Loucy (cell line): ENCODE measurements around the gene RNASE8.

ENCODE experiments used
- H2AFZ ChIP-seq: fragments of 200-600 bp; sonication (generic); 2 replicates; pipeline ENCODE4 v1.6.0; 2016; ENCODE audit warnings: antibody characterized with exemption, mild to moderate bottlenecking, low read length, moderate library complexity
- H3F3A ChIP-seq: fragments of 200-600 bp; 2 replicates; pipeline ENCODE4 v1.6.0; 2016; ENCODE audit warnings: antibody characterized with exemption, low read depth, mild to moderate bottlenecking
- H3K27me3 ChIP-seq: fragments of 200-600 bp; sonication (generic); 2 replicates; pipeline ENCODE4 v1.6.1; 2014; ENCODE audit warnings: low read length, mild to moderate bottlenecking; ENCODE audit not compliant: insufficient read depth, poor library complexity, severe bottlenecking
- H3K36me3 ChIP-seq: fragments of 200-600 bp; sonication (generic); 2 replicates; pipeline ENCODE4 v1.6.1; 2016; ENCODE audit warnings: low read length; ENCODE audit not compliant: insufficient read depth
- H3K4me1 ChIP-seq: fragments of 200-600 bp; sonication (generic); 2 replicates; pipeline ENCODE4 v1.5.1; 2014; ENCODE audit warnings: low read length, mild to moderate bottlenecking; ENCODE audit not compliant: insufficient read depth, poor library complexity, severe bottlenecking
- H3K4me2 ChIP-seq: fragments of 200-600 bp; sonication (generic); 2 replicates; pipeline ENCODE4 v1.6.0; 2014; ENCODE audit warnings: antibody characterized with exemption, low read length, low read depth, mild to moderate bottlenecking; ENCODE audit not compliant: poor library complexity, severe bottlenecking
- H3K4me3 ChIP-seq: fragments of 200-600 bp; sonication (generic); 2 replicates; pipeline ENCODE4 v1.5.1; 2014; ENCODE audit warnings: low read length, mild to moderate bottlenecking, mixed read lengths; ENCODE audit not compliant: poor library complexity, severe bottlenecking
- H3K79me2 ChIP-seq: fragments of 200-600 bp; sonication (generic); 2 replicates; pipeline ENCODE4 v1.6.1; 2014; ENCODE audit warnings: low read length; ENCODE audit not compliant: insufficient read depth
- H3K9ac ChIP-seq: fragments of 200-600 bp; sonication (generic); 2 replicates; pipeline ENCODE4 v1.6.0; 2014; ENCODE audit warnings: mild to moderate bottlenecking, low read depth, low read length, moderate library complexity; ENCODE audit not compliant: poor library complexity, severe bottlenecking
- H3K9me2 ChIP-seq: fragments of 200-600 bp; sonication (generic); replicated peaks from 2 replicates; pipeline ENCODE4 v1.6.1; 2016; ENCODE audit warnings: low read depth, low read length, mixed read lengths
- H3K9me3 ChIP-seq: fragments of 200-600 bp; sonication (generic); 2 replicates; pipeline ENCODE4 v1.6.1; 2014; ENCODE audit warnings: mild to moderate bottlenecking, antibody characterized with exemption, low read length, low read depth; ENCODE audit not compliant: insufficient read depth
- H4K20me1 ChIP-seq: fragments of 200-600 bp; sonication (generic); 2 replicates; pipeline ENCODE4 v1.6.0; 2014; ENCODE audit warnings: antibody characterized with exemption, low read length, mild to moderate bottlenecking; ENCODE audit not compliant: insufficient read depth, poor library complexity, severe bottlenecking
- CTCF ChIP-seq: fragments of 200-600 bp; sonication (generic); conservative IDR thresholded peaks from 2 replicates; pipeline ENCODE4 v1.5.1; 2014; ENCODE audit warnings: mild to moderate bottlenecking, antibody characterized with exemption, low read length
- EZH2phosphoT487 ChIP-seq: fragments of 200-600 bp; IDR thresholded peaks from 2 replicates; pipeline ENCODE4 v1.6.1; 2018; ENCODE audit warnings: antibody characterized with exemption, mild to moderate bottlenecking, moderate library complexity, borderline replicate concordance

The RNASE8 gene

GRCh38 chr14:21023817-21024584 lies 33.6 kb upstream of the RNASE8 start:
- H3K9ac ChIP-seq: peak overlapping the region; percentile 84

GRCh38 chr14:21024585-21025370 lies 32.8 kb upstream of the RNASE8 start, which contains the start of gene NDRG2:
Gene NDRG2, minus strand, starts transcription at chr14:21025061. Its CDS starts 1,746 bp downstream, at chr14:21023315.
- TF ChIP-seq EZH2phosphoT487 (no peak), CTCF (no peak)
- no peaks in the 10 kb centered on the region for H3K9me2 ChIP-seq
- 0 out of 2 replicates have a peak, but pooled peaks cover 5% of the 10 kb centered on the region for H3K79me2 ChIP-seq
- H3K4me2 ChIP-seq: peak within 1 kb of the TSS; percentile 89
- peak within 1 kb of the TSS; percentile 88 for H3K4me3 ChIP-seq
- no peaks in the 10 kb centered on the region for H3K27me3 ChIP-seq
- peak within 1 kb of the TSS; percentile 84 for H3K9ac ChIP-seq
- no peaks in the 10 kb centered on the region for H4K20me1 ChIP-seq
- peak within 1 kb of the TSS; percentile 87 for H2AFZ ChIP-seq
- no peaks in the 10 kb centered on the region for H3F3A ChIP-seq
- no peaks in the 10 kb centered on the region for H3K36me3 ChIP-seq
- no peaks in the 10 kb centered on the region for H3K9me3 ChIP-seq
- peaks cover 11% of the 10 kb centered on the region for H3K4me1 ChIP-seq

More at GRCh38 chr14:21023817-21024584, 33.6 kb upstream of the RNASE8 start:
- 0 out of 2 replicates have a peak, but pooled peaks cover 5% of the 10 kb centered on the region for H3K79me2 ChIP-seq
- peak overlapping the region; percentile 87 for H2AFZ ChIP-seq
- H4K20me1 ChIP-seq: no peaks in the 10 kb centered on the region
- no peaks in the 10 kb centered on the region for H3K9me3 ChIP-seq
- no peaks in the 10 kb centered on the region for H3K36me3 ChIP-seq
- no peaks in the 10 kb centered on the region for H3K9me2 ChIP-seq
- H3K4me3 ChIP-seq: peak overlapping the region; percentile 88
- H3K4me2 ChIP-seq: peak overlapping the region; percentile 89
- TF ChIP-seq CTCF: no peak
- no peak for TF ChIP-seq EZH2phosphoT487
- no peaks in the 10 kb centered on the region for H3K27me3 ChIP-seq
- no peaks in the 10 kb centered on the region for H3F3A ChIP-seq
- peaks cover 11% of the 10 kb centered on the region for H3K4me1 ChIP-seq

GRCh38 chr14:21025371-21026273 lies 32.0 kb upstream of the RNASE8 start:
- Histone ChIP-seq H3K4me2 (peak overlapping the region; percentile 89), H3F3A (no peaks in the 10 kb centered on the region), H3K36me3 (no peaks in the 10 kb centered on the region), H3K27me3 (no peaks in the 10 kb centered on the region), H3K9ac (peak overlapping the region; percentile 84), H2AFZ (peak overlapping the region; percentile 87), H3K79me2 (0 out of 2 replicates have a peak, but pooled peaks cover 5% of the 10 kb centered on the region), H3K4me3 (peak overlapping the region; percentile 88), H4K20me1 (no peaks in the 10 kb centered on the region), H3K4me1 (peaks cover 11% of the 10 kb centered on the region), H3K9me3 (no peaks in the 10 kb centered on the region), H3K9me2 (no peaks in the 10 kb centered on the region)
- TF ChIP-seq EZH2phosphoT487 (no peak), CTCF (no peak)
